Kidney (tissue), 14 donors: ENCODE results near the gene NCAM2. TPM values are rescaled to one million over a fixed set of nuclear protein-coding genes. Genes with fewer than 3 reads are reported as not detected.
"Not testable (repeated sequence)": the region's sequence is repeated elsewhere in the genome, so short reads cannot be mapped to it uniquely, and the experiment has no call there.

ENCODE experiments used
- DNase-seq, 5 donors: peaks; one replicate each; pipeline ENCODE4 v3.0.0-alpha.2; 2013 to 2020
- FAIRE-seq: peaks from 2 replicates; lab custom pipeline; 2012; peaks lifted over from hg19 to GRCh38; lab: Jason Lieb, UNC
- H3K27ac ChIP-seq, 2 donors: one replicate each; pipeline ENCODE4 v1.7.0; 2013; ENCODE audit warnings: low read depth in 2 of 2, low read length in 2 of 2, inconsistent platforms in 1 of 2
- H3K27me3 ChIP-seq: one replicate; pipeline ENCODE4 v1.7.1; 2013; ENCODE audit warnings: low read length, inconsistent platforms; ENCODE audit not compliant: control insufficient read depth, insufficient read depth
- H3K36me3 ChIP-seq, 3 donors: one replicate each; pipeline versions ENCODE4 v1.7.0 to v1.7.1; 2013; ENCODE audit warnings: low read length in 3 of 3, control low read depth in 1 of 3, inconsistent platforms in 1 of 3; ENCODE audit not compliant: insufficient read depth in 3 of 3, control insufficient read depth in 2 of 3
- H3K4me1 ChIP-seq, 3 donors: one replicate each; pipeline versions ENCODE4 v1.7.0 to v1.7.1; 2013; ENCODE audit warnings: low read length in 3 of 3, inconsistent platforms in 1 of 3, low read depth in 1 of 3; ENCODE audit not compliant: control insufficient read depth in 2 of 3, insufficient read depth in 2 of 3
- H3K4me3 ChIP-seq, 3 donors: one replicate each; pipeline versions ENCODE4 v1.7.0 to v1.8.1; 2013; ENCODE audit warnings: low read length in 3 of 3, control low read depth in 1 of 3, inconsistent platforms in 1 of 3
- H3K9ac ChIP-seq, 3 donors: one replicate each; pipeline versions ENCODE4 v1.7.0 to v1.7.1; 2013; ENCODE audit warnings: low read length in 3 of 3, control low read depth in 1 of 3, inconsistent platforms in 1 of 3
- H3K9me3 ChIP-seq, 3 donors: one replicate each; pipeline versions ENCODE4 v1.7.0 to v1.7.1; 2013; ENCODE audit warnings: low read length in 3 of 3, control low read depth in 1 of 3, inconsistent platforms in 1 of 3; ENCODE audit not compliant: control insufficient read depth in 2 of 3, insufficient read depth in 1 of 3
- intact Hi-C: fragments of 100-400 bp; cut with DNase I; formaldehyde crosslinking; loops from one replicate; pipeline ENCODE4 v1.11.1; 2022
- polyA plus RNA-seq: library from polyadenylated mRNA; stranded (reverse); fragments of 350-450 nt; fragmentation: Illumina TruSeq; extraction: RNeasy Lipid Tissue Mini Kit (QIAGEN cat#74804); gene quantifications from one replicate; pipeline ENCODE4 v1.2.3, GENCODE V29; 2014; ENCODE audit warnings: low read depth, low replicate concordance; ENCODE audit not compliant: insufficient read depth
- total RNA-seq: library from RNA; stranded (reverse); fragmentation: NEBNext Ultra II Directional; extraction: Animal tissue kit (Norgen Biotek cat#: 25700); gene quantifications from one replicate; pipeline ENCODE4 v1.2.1, GENCODE V29; 2021
- TF ChIP-seq, protein P1 (sequence below): IDR thresholded peaks from 3 replicates; pipeline ENCODE4 v1.5.1; 2012; ENCODE audit warnings: mild to moderate bottlenecking, moderate library complexity, borderline replicate concordance; ENCODE audit not compliant: insufficient read depth; ENCODE audit errors: extremely low read depth
- donor health status: control.
- donor health status: control.
- donor health status: control.
- donor health status: control.
- donor health status: control.
- donor health status: DM: yes; HTN: yes; CAD: no.
- donor health status: Normal renal cell carcinoma (clear cell type).

The NCAM2 gene
- total and polyA plus RNA-seq, 2 donors from 2014 or later = 0.13 to 0.82 TPM

GRCh38 chr21:21394064-21394463, 395.9 kb downstream of the NCAM2 start:
- no peak overlapping the region for H3K4me3 ChIP-seq
- FAIRE-seq (no peak), DNase-seq (no peak)
- peaks cover 0 to 15% (median 0%) of the 10 kb centered on the region in 3 donors for H3K9me3 ChIP-seq
- no peaks in the 10 kb centered on the region for H3K4me1 ChIP-seq
- no peaks in the 10 kb centered on the region for H3K27me3 ChIP-seq
- no peaks in the 10 kb centered on the region for H3K36me3 ChIP-seq
- intact Hi-C loops = no loop called here
- TF ChIP-seq, protein P1, sequence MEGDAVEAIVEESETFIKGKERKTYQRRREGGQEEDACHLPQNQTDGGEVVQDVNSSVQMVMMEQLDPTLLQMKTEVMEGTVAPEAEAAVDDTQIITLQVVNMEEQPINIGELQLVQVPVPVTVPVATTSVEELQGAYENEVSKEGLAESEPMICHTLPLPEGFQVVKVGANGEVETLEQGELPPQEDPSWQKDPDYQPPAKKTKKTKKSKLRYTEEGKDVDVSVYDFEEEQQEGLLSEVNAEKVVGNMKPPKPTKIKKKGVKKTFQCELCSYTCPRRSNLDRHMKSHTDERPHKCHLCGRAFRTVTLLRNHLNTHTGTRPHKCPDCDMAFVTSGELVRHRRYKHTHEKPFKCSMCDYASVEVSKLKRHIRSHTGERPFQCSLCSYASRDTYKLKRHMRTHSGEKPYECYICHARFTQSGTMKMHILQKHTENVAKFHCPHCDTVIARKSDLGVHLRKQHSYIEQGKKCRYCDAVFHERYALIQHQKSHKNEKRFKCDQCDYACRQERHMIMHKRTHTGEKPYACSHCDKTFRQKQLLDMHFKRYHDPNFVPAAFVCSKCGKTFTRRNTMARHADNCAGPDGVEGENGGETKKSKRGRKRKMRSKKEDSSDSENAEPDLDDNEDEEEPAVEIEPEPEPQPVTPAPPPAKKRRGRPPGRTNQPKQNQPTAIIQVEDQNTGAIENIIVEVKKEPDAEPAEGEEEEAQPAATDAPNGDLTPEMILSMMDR = no peak
- H3K27ac ChIP-seq = no peak overlapping the region
- H3K9ac ChIP-seq = no peak overlapping the region

- Histone ChIP-seq H3K4me1 (no peaks in the 10 kb centered on the region), H3K9me3 (peaks cover 0 to 15% (median 0%) of the 10 kb centered on the region in 3 donors), H3K27ac (no peak overlapping the region), H3K4me3 (no peak overlapping the region), H3K36me3 (no peaks in the 10 kb centered on the region), H3K27me3 (no peaks in the 10 kb centered on the region), H3K9ac (no peak overlapping the region)
- FAIRE-seq (no peak), DNase-seq (no peak)
- intact Hi-C loops = no loop called here
- TF ChIP-seq, protein P1 = no peak
Observed at GRCh38 chr21:21396424-21396823, 398.2 kb downstream of the NCAM2 start.

GRCh38 chr21:21397464-21397863, 399.3 kb downstream of the NCAM2 start:
- TF ChIP-seq, protein P1 = no peak
- DNase-seq (no peak), FAIRE-seq (no peak)
- intact Hi-C loops = no loop called here
- no peaks in the 10 kb centered on the region for H3K36me3 ChIP-seq
- H3K4me3 ChIP-seq = no peak overlapping the region
- H3K27ac ChIP-seq = no peak overlapping the region
- peaks cover 0 to 15% (median 0%) of the 10 kb centered on the region in 3 donors for H3K9me3 ChIP-seq
- no peak overlapping the region for H3K9ac ChIP-seq
- no peaks in the 10 kb centered on the region for H3K4me1 ChIP-seq
- no peaks in the 10 kb centered on the region for H3K27me3 ChIP-seq

DNA sequence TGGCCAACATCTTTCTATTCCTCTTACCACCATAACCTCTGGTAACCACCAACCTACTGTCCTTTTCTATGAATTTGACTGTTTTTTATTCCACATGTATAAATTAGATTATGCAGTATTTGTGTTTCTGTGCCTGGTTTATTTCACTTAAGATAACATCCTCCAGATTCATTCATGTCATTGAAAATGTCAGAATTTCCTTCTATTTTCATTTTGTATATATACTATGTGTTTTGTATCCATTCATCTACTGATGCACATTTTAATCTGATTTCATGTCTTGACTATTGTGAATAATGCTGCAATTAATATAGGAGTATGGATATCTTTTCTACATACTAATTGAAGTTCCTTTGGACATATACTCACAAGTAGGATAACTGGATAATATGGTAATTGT, 403.2 kb downstream of the NCAM2 start:
- Histone ChIP-seq H3K27ac (no peak overlapping the region), H3K4me1 (no peaks in the 10 kb centered on the region), H3K36me3 (no peaks in the 10 kb centered on the region), H3K27me3 (no peaks in the 10 kb centered on the region), H3K4me3 (no peak overlapping the region), H3K9ac (no peak overlapping the region), H3K9me3 (peaks cover 0 to 10% (median 0%) of the 10 kb centered on the region in 3 donors)
- DNase-seq (no peak), FAIRE-seq (no peak)
- TF ChIP-seq, protein P1 = no peak
- intact Hi-C loops = no loop called here

GRCh38 chr21:21402187-21402586, 404.0 kb downstream of the NCAM2 start:
- not testable (repeated sequence) for FAIRE-seq, H3K4me1 ChIP-seq

More at GRCh38 chr21:21402187-21402586, 404.0 kb downstream of the NCAM2 start:
- intact Hi-C loops, H3K9me3 ChIP-seq, H3K27me3 ChIP-seq, H3K4me3 ChIP-seq, DNase-seq, H3K36me3 ChIP-seq, H3K9ac ChIP-seq, H3K27ac ChIP-seq: not testable (repeated sequence)
